HepG2 (cell line): ENCODE results near the gene NYAP2. TPM values are rescaled to one million over a fixed set of nuclear protein-coding genes. Genes with fewer than 3 reads are reported as not detected.

Experiments used
- ATAC-seq: fragments of 200-7000 bp; cut with Tn5 transposase; 3 replicates; pipeline ENCODE4 v1.9.1; 2020; ENCODE audit warnings: mild to moderate bottlenecking, moderate library complexity
- BruUV-seq: library from RNA; stranded (reverse); fragments of 400-500 nt; replicated peaks from 2 replicates; lab custom pipeline; 2021; lab: Mats Ljungman, UMichigan
- CTCF ChIA-PET: fragments of 300-600 bp; formaldehyde crosslinking; extraction: SDS; loops from one replicate; lab custom pipeline; 2021; ENCODE audit warnings: low total read pairs, inconsistent platforms, low intra/inter-chr PET ratio; lab: Yijun Ruan, JAX
- POLR2A ChIA-PET: fragments of 350-600 bp; sonication (Branson Sonifier 250); formaldehyde crosslinking; loops from one replicate; lab custom pipeline; 2020; ENCODE audit warnings: antibody characterized with exemption, inconsistent platforms; lab: Yijun Ruan, JAX
- DNase-seq: peaks from one replicate; pipeline ENCODE4 v3.0.0-alpha.2; 2015; ENCODE audit warnings: low spot score
- FAIRE-seq: peaks from 3 replicates; lab custom pipeline; 2011; peaks lifted over from hg19 to GRCh38; lab: Jason Lieb, UNC
- H2AFZ ChIP-seq: one replicate; pipeline ENCODE4 v1.6.1; 2011; ENCODE audit warnings: low read length, inconsistent platforms
- H3K27ac ChIP-seq: fragments of 300-600 bp; 3 replicates; pipeline ENCODE4 v1.8.0; 2011; ENCODE audit warnings: mixed run types, mild to moderate bottlenecking, mixed read lengths, low read length, inconsistent platforms; ENCODE audit not compliant: insufficient read depth; ENCODE audit errors: extremely low read length
- H3K27me3 ChIP-seq, 2 experiments: fragments of 200-600 bp in 1 of 2; 2 replicates in 1 of 2; 3 replicates in 1 of 2; pipeline versions ENCODE4 v1.6.0 to v1.8.0; 2011; ENCODE audit warnings: low read length in 2 of 2, mild to moderate bottlenecking in 2 of 2, moderate library complexity in 2 of 2, inconsistent platforms in 1 of 2; ENCODE audit not compliant: insufficient read depth in 2 of 2, control insufficient read depth in 1 of 2
- H3K36me3 ChIP-seq, 2 experiments: fragments of 200-600 bp in 1 of 2; replicated peaks in 1 of 2; 2 replicates in 1 of 2; 3 replicates in 1 of 2; pipeline versions ENCODE4 v1.5.1 to v1.8.0; 2011; ENCODE audit warnings: low read length in 2 of 2, inconsistent platforms in 1 of 2; ENCODE audit not compliant: insufficient read depth in 2 of 2, control insufficient read depth in 1 of 2
- H3K4me1 ChIP-seq: 2 replicates; pipeline ENCODE4 v1.5.1; 2012; ENCODE audit warnings: low read length, inconsistent platforms; ENCODE audit not compliant: insufficient read depth
- H3K4me2 ChIP-seq: 2 replicates; pipeline ENCODE4 v1.6.0; 2011; ENCODE audit warnings: low read depth, low read length, inconsistent platforms
- H3K4me3 ChIP-seq, 3 experiments: fragments of 200-600 bp in 1 of 3; sonication (generic), shearing (Covaris generic) in 1 of 3; replicated peaks in 1 of 3; 2 replicates each; pipeline ENCODE4 v1.5.1; 2011 to 2016; ENCODE audit warnings: low read length in 3 of 3, inconsistent platforms in 2 of 3, low read depth in 2 of 3, mild to moderate bottlenecking in 2 of 3, control low read depth in 1 of 3, mixed read lengths in 1 of 3; ENCODE audit not compliant: insufficient read depth in 1 of 3
- H3K79me2 ChIP-seq: one replicate; pipeline ENCODE4 v1.6.1; 2011; ENCODE audit warnings: low read length, inconsistent platforms; ENCODE audit not compliant: insufficient read depth
- H3K9ac ChIP-seq: 2 replicates; pipeline ENCODE4 v1.6.0; 2011; ENCODE audit warnings: mild to moderate bottlenecking, low read depth, low read length, inconsistent platforms; ENCODE audit not compliant: insufficient read depth
- H3K9me3 ChIP-seq: 2 replicates; pipeline ENCODE4 v1.5.1; 2012; ENCODE audit warnings: mild to moderate bottlenecking, low read length
- H4K20me1 ChIP-seq: 2 replicates; pipeline ENCODE4 v1.6.0; 2011; ENCODE audit warnings: inconsistent platforms, mild to moderate bottlenecking, low read length, moderate library complexity; ENCODE audit not compliant: insufficient read depth
- ARNT2 ChIP-seq: sonication (generic); formaldehyde crosslinking; IDR thresholded peaks from 2 replicates; pipeline ENCODE4 v1.8.0; 2022; ENCODE audit warnings: mild to moderate bottlenecking, low read depth, missing genetic modification reagents, moderate library complexity
- EED ChIP-seq: sonication (generic); formaldehyde crosslinking; IDR thresholded peaks from 2 replicates; pipeline ENCODE4 v1.5.0; 2020; ENCODE audit warnings: mild to moderate bottlenecking, missing genetic modification reagents
- GATAD2A ChIP-seq: IDR thresholded peaks from 2 replicates; pipeline ENCODE4 v1.6.1; 2016
- SRSF9 ChIP-seq: fragments of 200-400 bp; formaldehyde crosslinking; IDR thresholded peaks from 2 replicates; pipeline ENCODE4 v1.6.1; 2018; ENCODE audit warnings: borderline replicate concordance, mild to moderate bottlenecking, low read depth, low read length; ENCODE audit not compliant: insufficient read depth, poor library complexity, severe bottlenecking
- ZFP90 ChIP-seq: sonication (generic); formaldehyde crosslinking; IDR thresholded peaks from 2 replicates; pipeline ENCODE4 v1.8.0; 2022; ENCODE audit warnings: missing genetic modification reagents, mild to moderate bottlenecking, inconsistent platforms, borderline replicate concordance
- ZNF550 ChIP-seq: sonication (generic); formaldehyde crosslinking; IDR thresholded peaks from 2 replicates; pipeline ENCODE4 v1.4.0; 2020; ENCODE audit warnings: mild to moderate bottlenecking, missing genetic modification reagents, borderline replicate concordance
- ZNF619 ChIP-seq: sonication (generic); formaldehyde crosslinking; IDR thresholded peaks from 2 replicates; pipeline ENCODE4 v1.4.0; 2020; ENCODE audit warnings: mild to moderate bottlenecking, missing genetic modification reagents
- WGBS: methylation state at CpG from one replicate; pipeline ENCODE4 v1.1.6; 2017; ENCODE audit warnings: low lambda C conversion rate; 5-methylcytosine and 5-hydroxymethylcytosine counted together
- in situ Hi-C: cut with HindIII; loops from 2 replicates; pipeline ENCODE4 v1.10.0; 2017; ENCODE audit warnings: low pct_unique_long_range_greater_than_20kb; ENCODE audit not compliant: extremely low pct_ligation_motif_present
- intact Hi-C: fragments of 100-400 bp; cut with micrococcal nuclease; formaldehyde crosslinking; loops from one replicate; pipeline ENCODE4 v1.10.0; 2022; ENCODE audit not compliant: unreplicated experiment
- polyA plus RNA-seq, 8 experiments: library from polyadenylated mRNA; depleted of rRNA in 3 of 8; stranded (reverse) in 7 of 8; unstranded in 1 of 8; fragments of >200 nt; fragmentation: Illumina TruSeq in 4 of 8; extraction: Trizol in 4 of 8; gene quantifications; 2 replicates each; pipeline versions ENCODE4 v1.2.1 to v1.2.3, GENCODE V29; 2011 to 2016; ENCODE audit warnings: low read depth in 4 of 8, missing spikeins in 1 of 8, mixed read lengths in 1 of 8; ENCODE audit not compliant: insufficient read depth in 1 of 8
- total RNA-seq, 5 experiments: library from RNA; depleted of rRNA; stranded (reverse); fragments of >200 nt; fragmentation: Illumina TruSeq; extraction: Trizol; gene quantifications; 2 replicates each; pipeline ENCODE4 v1.2.3, GENCODE V29; 2016; ENCODE audit warnings: low read depth in 1 of 5
- TF ChIP-seq, protein P1 (sequence below): sonication (generic); formaldehyde crosslinking; IDR thresholded peaks from 2 replicates; pipeline ENCODE4 v1.4.0; 2020; ENCODE audit warnings: missing genetic modification reagents

NYAP2 gene
- total and polyA plus RNA-seq, 2 of the 13 experiments (the other 11 are each of a cell fraction or from before 2014, with no cell fraction given) = not detected

DNA sequence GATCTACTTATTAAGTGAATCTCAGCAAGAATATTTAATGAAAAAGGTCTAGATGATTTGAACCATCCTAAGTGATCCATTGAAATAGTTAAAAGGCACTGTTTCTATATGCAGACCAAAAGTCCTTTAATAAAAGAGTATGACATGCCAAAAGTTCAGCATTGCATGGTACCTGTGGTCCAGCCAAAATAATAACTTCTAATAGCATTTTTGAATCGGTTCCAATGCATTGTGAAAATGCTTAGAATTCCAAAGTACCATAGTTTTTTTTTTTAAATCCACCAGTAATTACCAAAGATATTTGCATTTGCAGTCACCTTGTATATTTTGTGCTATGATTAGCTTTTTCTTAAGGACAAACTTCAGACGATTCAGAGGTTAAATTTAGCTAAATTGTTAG lies 79.9 kb downstream of the NYAP2 start:
- no peaks in the 10 kb centered on the region for H3K9me3 ChIP-seq
- intact Hi-C loops = no loop called here
- no peak overlapping the region for H3K4me2 ChIP-seq
- in situ Hi-C loops = no loop called here
- H3K36me3 ChIP-seq = no peaks in the 10 kb centered on the region
- DNase-seq (no peak), FAIRE-seq (no peak), ATAC-seq (no peak)
- POLR2A ChIA-PET = no interaction called here
- no peak overlapping the region for H3K4me3 ChIP-seq
- WGBS = 0% methylated on average over 2 of the region's 2 CpGs
- CTCF ChIA-PET = no interaction called here
- no TSS peak for BruUV-seq
- no peaks in the 10 kb centered on the region for H4K20me1 ChIP-seq
- H3K27me3 ChIP-seq = 0 out of 5 replicates have a peak, but pooled peaks cover 0 to 3% of the 10 kb centered on the region in 2 experiments
- TF ChIP-seq ZFP90 (CRISPR knock-in tag) (no peak), SRSF9 (no peak), EED (no peak), ZNF619 (CRISPR knock-in tag) (no peak), ARNT2 (no peak), ZNF550 (no peak), GATAD2A (CRISPR knock-in tag) (no peak)
- TF ChIP-seq, protein P1, sequence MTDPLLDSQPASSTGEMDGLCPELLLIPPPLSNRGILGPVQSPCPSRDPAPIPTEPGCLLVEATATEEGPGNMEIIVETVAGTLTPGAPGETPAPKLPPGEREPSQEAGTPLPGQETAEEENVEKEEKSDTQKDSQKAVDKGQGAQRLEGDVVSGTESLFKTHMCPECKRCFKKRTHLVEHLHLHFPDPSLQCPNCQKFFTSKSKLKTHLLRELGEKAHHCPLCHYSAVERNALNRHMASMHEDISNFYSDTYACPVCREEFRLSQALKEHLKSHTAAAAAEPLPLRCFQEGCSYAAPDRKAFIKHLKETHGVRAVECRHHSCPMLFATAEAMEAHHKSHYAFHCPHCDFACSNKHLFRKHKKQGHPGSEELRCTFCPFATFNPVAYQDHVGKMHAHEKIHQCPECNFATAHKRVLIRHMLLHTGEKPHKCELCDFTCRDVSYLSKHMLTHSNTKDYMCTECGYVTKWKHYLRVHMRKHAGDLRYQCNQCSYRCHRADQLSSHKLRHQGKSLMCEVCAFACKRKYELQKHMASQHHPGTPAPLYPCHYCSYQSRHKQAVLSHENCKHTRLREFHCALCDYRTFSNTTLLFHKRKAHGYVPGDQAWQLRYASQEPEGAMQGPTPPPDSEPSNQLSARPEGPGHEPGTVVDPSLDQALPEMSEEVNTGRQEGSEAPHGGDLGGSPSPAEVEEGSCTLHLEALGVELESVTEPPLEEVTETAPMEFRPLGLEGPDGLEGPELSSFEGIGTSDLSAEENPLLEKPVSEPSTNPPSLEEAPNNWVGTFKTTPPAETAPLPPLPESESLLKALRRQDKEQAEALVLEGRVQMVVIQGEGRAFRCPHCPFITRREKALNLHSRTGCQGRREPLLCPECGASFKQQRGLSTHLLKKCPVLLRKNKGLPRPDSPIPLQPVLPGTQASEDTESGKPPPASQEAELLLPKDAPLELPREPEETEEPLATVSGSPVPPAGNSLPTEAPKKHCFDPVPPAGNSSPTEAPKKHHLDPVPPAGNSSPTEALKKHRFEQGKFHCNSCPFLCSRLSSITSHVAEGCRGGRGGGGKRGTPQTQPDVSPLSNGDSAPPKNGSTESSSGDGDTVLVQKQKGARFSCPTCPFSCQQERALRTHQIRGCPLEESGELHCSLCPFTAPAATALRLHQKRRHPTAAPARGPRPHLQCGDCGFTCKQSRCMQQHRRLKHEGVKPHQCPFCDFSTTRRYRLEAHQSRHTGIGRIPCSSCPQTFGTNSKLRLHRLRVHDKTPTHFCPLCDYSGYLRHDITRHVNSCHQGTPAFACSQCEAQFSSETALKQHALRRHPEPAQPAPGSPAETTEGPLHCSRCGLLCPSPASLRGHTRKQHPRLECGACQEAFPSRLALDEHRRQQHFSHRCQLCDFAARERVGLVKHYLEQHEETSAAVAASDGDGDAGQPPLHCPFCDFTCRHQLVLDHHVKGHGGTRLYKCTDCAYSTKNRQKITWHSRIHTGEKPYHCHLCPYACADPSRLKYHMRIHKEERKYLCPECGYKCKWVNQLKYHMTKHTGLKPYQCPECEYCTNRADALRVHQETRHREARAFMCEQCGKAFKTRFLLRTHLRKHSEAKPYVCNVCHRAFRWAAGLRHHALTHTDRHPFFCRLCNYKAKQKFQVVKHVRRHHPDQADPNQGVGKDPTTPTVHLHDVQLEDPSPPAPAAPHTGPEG = no peak
- no peaks in the 10 kb centered on the region for H3K4me1 ChIP-seq
- H3K9ac ChIP-seq = no peak overlapping the region
- no peak overlapping the region for H3K27ac ChIP-seq
- H2AFZ ChIP-seq = no peak overlapping the region
- H3K79me2 ChIP-seq = no peaks in the 10 kb centered on the region
